SK-N-SH (cell line): Measurements from ENCODE around the gene PSMB8.

Experiments
- CTCF ChIP-seq: fragments of 200-600 bp; sonication (generic); IDR thresholded peaks from 2 replicates; pipeline ENCODE4 v1.6.1; 2017; ENCODE audit warnings: antibody characterized with exemption, mild to moderate bottlenecking, moderate library complexity
- EP300 ChIP-seq, 2 experiments: IDR thresholded peaks; 2 replicates each; pipeline versions ENCODE4 v1.4.0 to v1.6.1; 2012; ENCODE audit warnings: borderline replicate concordance in 1 of 2, low read depth in 1 of 2, low read length in 1 of 2
- EZH2phosphoT487 ChIP-seq: fragments of 200-600 bp; sonication (generic); IDR thresholded peaks from 2 replicates; pipeline ENCODE4 v1.6.1; 2017; ENCODE audit warnings: low read depth, mixed run types, mild to moderate bottlenecking, antibody characterized with exemption, moderate library complexity, borderline replicate concordance
- FOXM1 ChIP-seq: IDR thresholded peaks from 2 replicates; pipeline ENCODE4 v1.4.0; 2012; ENCODE audit warnings: low read depth, mild to moderate bottlenecking
- JUND ChIP-seq: IDR thresholded peaks from 2 replicates; pipeline ENCODE4 v1.4.0; 2012
- PBX3 ChIP-seq: IDR thresholded peaks from 2 replicates; pipeline ENCODE4; 2012
- TEAD4 ChIP-seq: IDR thresholded peaks from 2 replicates; pipeline ENCODE4 v1.4.0; 2012; ENCODE audit warnings: mild to moderate bottlenecking, borderline replicate concordance; ENCODE audit not compliant: insufficient read depth
- USF2 ChIP-seq: fragments of 150-350 bp; IDR thresholded peaks from 2 replicates; pipeline ENCODE4 v1.6.1; 2017; ENCODE audit warnings: antibody characterized with exemption, low read length, low read depth, borderline replicate concordance
- YY1 ChIP-seq: IDR thresholded peaks from 2 replicates; pipeline ENCODE4 v1.4.0; 2012; ENCODE audit warnings: low read depth, mild to moderate bottlenecking

GRCh38 chr6:32816746-32817204 lies 27.1 kb downstream of the PSMB8 start, which contains the start of gene HLA-DOB:
- no peak for TF ChIP-seq EP300 (IDR thresholded peaks at IDR 0.05; ENCODE audit: borderline replicate concordance in 1 of 2, low read depth in 1 of 2, low read length in 1 of 2)
- TF ChIP-seq CTCF = no peak
- no peak for TF ChIP-seq YY1
- TF ChIP-seq JUND = no peak
- no peak for TF ChIP-seq TEAD4
- no peak for TF ChIP-seq EZH2phosphoT487
- TF ChIP-seq FOXM1 = no peak
- TF ChIP-seq USF2 = no peak
- TF ChIP-seq PBX3 = no peak
